Measurements from ENCODE around the gene TM4SF4.
A peak's percentile ranks its signal among the peaks of the same experiment; 100 is the strongest.

The TM4SF4 gene

GRCh38 chr3:149479621-149480325 lies 5.3 kb downstream of the TM4SF4 start:
- no peak for TF ChIP-seq CTCF (conservative IDR thresholded peaks at IDR 0.05; ENCODE audit: low read depth, low read length)
- peak; percentile 42 for DNase-seq (ENCODE audit: low read depth)

GRCh38 chr3:149480326-149481017 lies 6.0 kb downstream of the TM4SF4 start:
- DNase-seq (ENCODE audit: low read depth): peak; percentile 97
- peak; percentile 98 for TF ChIP-seq CTCF (conservative IDR thresholded peaks at IDR 0.05; ENCODE audit: low read depth, low read length)
- no peak overlapping the region for H3K4me3 ChIP-seq (ENCODE audit: low read depth, low read length)

More at GRCh38 chr3:149479621-149480325, 5.3 kb downstream of the TM4SF4 start:
- no peak overlapping the region for H3K4me3 ChIP-seq (ENCODE audit: low read depth, low read length)

GRCh38 chr3:149481056-149481455 lies 6.6 kb downstream of the TM4SF4 start:
- TF ChIP-seq CTCF (conservative IDR thresholded peaks at IDR 0.05; ENCODE audit: low read depth, low read length): no peak
- H3K4me3 ChIP-seq (ENCODE audit: low read depth, low read length): no peak overlapping the region
- no peak for DNase-seq (ENCODE audit: low read depth)

GRCh38 chr3:149481491-149481890 lies 7.0 kb downstream of the TM4SF4 start:
- no peak overlapping the region for H3K4me3 ChIP-seq (ENCODE audit: low read depth, low read length)
- no peak for DNase-seq (ENCODE audit: low read depth)
- TF ChIP-seq CTCF (conservative IDR thresholded peaks at IDR 0.05; ENCODE audit: low read depth, low read length): no peak

GRCh38 chr3:149486726-149487125 lies 12.2 kb downstream of the TM4SF4 start:
- TF ChIP-seq CTCF (conservative IDR thresholded peaks at IDR 0.05; ENCODE audit: low read depth, low read length): no peak
- no peak for DNase-seq (ENCODE audit: low read depth)
- no peak overlapping the region for H3K4me3 ChIP-seq (ENCODE audit: low read depth, low read length)

GRCh38 chr3:149487598-149488197 lies 13.2 kb downstream of the TM4SF4 start:
- no peak overlapping the region for H3K4me3 ChIP-seq (ENCODE audit: low read depth, low read length)
- no peak for DNase-seq (ENCODE audit: low read depth)
- TF ChIP-seq CTCF (conservative IDR thresholded peaks at IDR 0.05; ENCODE audit: low read depth, low read length): peak; percentile 49

Measured in choroid plexus epithelial cell (primary cell).